ENCODE data around the gene JPT2.

The JPT2 gene

DNA sequence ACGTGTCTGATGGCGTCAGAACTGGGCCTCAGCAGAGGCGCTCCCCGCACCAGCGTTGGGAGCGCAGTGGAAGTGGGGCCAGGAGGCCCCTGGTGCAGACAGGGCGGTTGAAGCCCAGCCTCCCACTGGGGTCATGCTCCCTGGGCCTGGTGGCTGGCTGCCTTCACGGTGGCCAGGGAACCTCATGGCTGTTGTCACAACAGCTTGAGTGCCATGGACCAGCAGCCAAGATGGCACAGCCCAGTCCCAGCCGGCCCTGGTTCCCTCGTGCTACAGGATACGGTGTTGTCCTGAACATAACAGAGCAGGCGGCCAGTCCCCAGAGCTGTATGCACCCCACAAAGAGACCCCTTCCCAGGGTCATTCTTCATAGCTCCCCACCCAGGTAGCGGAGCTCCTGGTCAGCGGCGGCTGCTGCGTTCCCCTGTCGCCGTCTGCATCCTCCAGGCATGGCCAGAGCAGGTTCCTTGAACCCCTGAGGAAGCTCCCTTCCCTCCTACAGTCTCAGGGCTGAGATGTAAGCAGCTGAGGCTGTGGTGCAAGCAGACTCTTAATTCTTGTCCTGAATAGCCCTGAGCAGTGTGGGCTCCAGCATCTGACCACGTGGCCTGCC, 63.6 kb downstream of the JPT2 start:
- TF ChIP-seq ZNF596 (tag by site-specific recombination; IDR thresholded peaks at IDR 0.05) (no peak), ZNF658 (tag by site-specific recombination; IDR thresholded peaks at IDR 0.05) (no peak), ZBTB10 (tag by site-specific recombination; IDR thresholded peaks at IDR 0.05) (no peak), ZNF146 (tag by site-specific recombination; IDR thresholded peaks at IDR 0.05) (no peak), BCL6B (tag by site-specific recombination; IDR thresholded peaks at IDR 0.05) (no peak), ZNF623 (tag by site-specific recombination; IDR thresholded peaks at IDR 0.05) (no peak), ELK4 (IDR thresholded peaks at IDR 0.05; ENCODE audit: borderline replicate concordance, low read depth, low read length) (no peak)
- H3K4me1 ChIP-seq (ENCODE audit: control insufficient read depth, insufficient read depth, low read length) = no peaks in the 10 kb centered on the region
- H3K36me3 ChIP-seq (ENCODE audit: control insufficient read depth in 2 of 2, insufficient read depth in 1 of 2, low read length in 2 of 2) = peaks cover 0 to 59% of the 10 kb centered on the region in 2 experiments; a peak in 1 of 3 replicates
- CTCF ChIA-PET = no interaction called here
- no peak overlapping the region for H3K4me3 ChIP-seq (ENCODE audit: low read depth, low read length)
- H3K9me3 ChIP-seq (ENCODE audit: control insufficient read depth, insufficient read depth, low read depth, low read length) = no peaks in the 10 kb centered on the region
- H3K27ac ChIP-seq (ENCODE audit: extremely low read depth, low read depth, low read length) = no peak overlapping the region
- POLR2A ChIA-PET = no interaction called here

DNA sequence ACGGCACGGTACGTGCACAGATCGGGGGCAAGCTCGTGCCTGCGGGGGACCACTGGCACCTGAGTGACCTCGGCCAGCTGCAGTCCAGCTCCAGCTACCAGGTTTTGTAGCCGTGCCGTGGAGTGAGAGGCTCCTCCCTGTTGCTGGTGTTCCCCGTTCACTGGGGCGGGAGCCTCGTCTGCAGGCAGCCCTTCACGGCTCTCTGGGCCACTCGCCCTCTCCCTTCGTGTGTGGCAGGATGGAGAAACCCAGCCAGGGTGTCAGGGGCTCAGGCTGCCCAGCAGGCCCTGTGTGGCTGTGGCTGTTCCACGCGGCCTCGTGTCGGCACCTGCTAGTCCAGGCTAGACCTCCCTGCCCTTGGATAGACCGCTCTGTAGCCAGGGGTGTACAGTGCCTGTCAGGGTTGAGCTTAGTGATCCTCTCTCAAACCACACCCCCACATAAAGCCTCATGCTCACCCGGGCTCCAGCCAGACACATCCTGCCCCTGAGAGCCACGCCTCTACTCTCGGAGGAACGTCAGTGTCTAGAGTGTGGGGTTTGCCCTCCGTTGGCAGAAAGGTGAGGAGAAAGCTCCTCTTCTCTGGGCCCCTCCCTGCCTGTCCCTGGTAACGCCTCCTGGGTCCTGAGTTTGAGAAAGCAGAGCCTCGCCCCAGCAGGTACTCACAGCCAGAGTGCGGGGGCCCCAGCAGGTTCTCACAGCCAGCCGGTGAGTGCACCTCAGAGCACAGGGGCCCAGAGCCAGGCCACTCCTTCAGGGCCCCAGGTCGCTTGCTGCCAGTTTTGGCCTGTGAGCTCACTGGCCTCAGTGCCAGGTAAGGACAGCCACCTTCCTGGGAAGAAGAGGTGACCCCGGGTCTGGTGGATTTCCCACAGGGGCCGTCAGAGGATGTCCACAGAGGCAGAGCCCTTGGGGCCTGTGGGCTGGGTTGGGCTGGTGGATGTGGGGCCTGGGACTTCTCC, 65.6 kb downstream of the JPT2 start:
- H3K4me3 ChIP-seq (ENCODE audit: low read depth, low read length) = no peak overlapping the region
- ChIA-PET POLR2A (interaction anchor here (0.5 kb wide), 1 partner anchor 38 kb away, joined by 3 read pairs; no protein-coding TSS in a partner anchor), CTCF (interaction anchor here (1.3 kb wide), 1 partner anchor 37 kb away, joined by 3 read pairs; the partner anchor contains the start of gene MAPK8IP3)
- H3K36me3 ChIP-seq (ENCODE audit: control insufficient read depth in 2 of 2, insufficient read depth in 1 of 2, low read length in 2 of 2) = peaks cover 0 to 79% of the 10 kb centered on the region in 2 experiments; a peak in 1 of 3 replicates
- no peak overlapping the region for H3K27ac ChIP-seq (ENCODE audit: extremely low read depth, low read depth, low read length)
- peak; percentile 48 for TF ChIP-seq ZIC2 (tag by site-specific recombination; IDR thresholded peaks at IDR 0.05)
- TF ChIP-seq ZNF341 (tag by site-specific recombination; IDR thresholded peaks at IDR 0.05; ENCODE audit: low read depth) = no peak
- no peaks in the 10 kb centered on the region for H3K9me3 ChIP-seq (ENCODE audit: control insufficient read depth, insufficient read depth, low read depth, low read length)
- no peaks in the 10 kb centered on the region for H3K4me1 ChIP-seq (ENCODE audit: control insufficient read depth, insufficient read depth, low read length)

GRCh38 chr16:1744338-1744840, 66.3 kb downstream of the JPT2 start:
- H3K27ac ChIP-seq (ENCODE audit: extremely low read depth, low read depth, low read length) = no peak overlapping the region
- H3K36me3 ChIP-seq (ENCODE audit: control insufficient read depth in 2 of 2, insufficient read depth in 1 of 2, low read length in 2 of 2) = peaks cover 0 to 85% of the 10 kb centered on the region in 2 experiments; a peak in 1 of 3 replicates
- no peaks in the 10 kb centered on the region for H3K4me1 ChIP-seq (ENCODE audit: control insufficient read depth, insufficient read depth, low read length)
- POLR2A ChIA-PET = interaction anchor here (0.5 kb wide), 1 partner anchor 39 kb away, joined by 3 read pairs; no protein-coding TSS in a partner anchor
- CTCF ChIA-PET = interaction anchor here (1.3 kb wide), 1 partner anchor 38 kb away, joined by 3 read pairs; the partner anchor contains the start of gene MAPK8IP3
- H3K9me3 ChIP-seq (ENCODE audit: control insufficient read depth, insufficient read depth, low read depth, low read length) = no peaks in the 10 kb centered on the region
- no peak overlapping the region for H3K4me3 ChIP-seq (ENCODE audit: low read depth, low read length)
- TF ChIP-seq SP3 (tag by site-specific recombination; IDR thresholded peaks at IDR 0.05) (no peak), ZNF660 (tag by site-specific recombination; IDR thresholded peaks at IDR 0.05) (no peak), ZNF510 (tag by site-specific recombination; IDR thresholded peaks at IDR 0.05; ENCODE audit: insufficient replicate concordance) (no peak), ZNF184 (tag by site-specific recombination; IDR thresholded peaks at IDR 0.05) (no peak), ZNF571 (tag by site-specific recombination; IDR thresholded peaks at IDR 0.05) (no peak), ZEB2 (tag by site-specific recombination; IDR thresholded peaks at IDR 0.05) (no peak), ZNF354C (tag by site-specific recombination; IDR thresholded peaks at IDR 0.05; ENCODE audit: borderline replicate concordance, low read depth) (no peak), ZNF19 (tag by site-specific recombination; IDR thresholded peaks at IDR 0.05; ENCODE audit: low read depth) (no peak), GLI2 (tag by site-specific recombination; IDR thresholded peaks at IDR 0.05; ENCODE audit: borderline replicate concordance, low read depth) (no peak), ZNF843 (tag by site-specific recombination; IDR thresholded peaks at IDR 0.05) (no peak)
- TF ChIP-seq, protein P1, sequence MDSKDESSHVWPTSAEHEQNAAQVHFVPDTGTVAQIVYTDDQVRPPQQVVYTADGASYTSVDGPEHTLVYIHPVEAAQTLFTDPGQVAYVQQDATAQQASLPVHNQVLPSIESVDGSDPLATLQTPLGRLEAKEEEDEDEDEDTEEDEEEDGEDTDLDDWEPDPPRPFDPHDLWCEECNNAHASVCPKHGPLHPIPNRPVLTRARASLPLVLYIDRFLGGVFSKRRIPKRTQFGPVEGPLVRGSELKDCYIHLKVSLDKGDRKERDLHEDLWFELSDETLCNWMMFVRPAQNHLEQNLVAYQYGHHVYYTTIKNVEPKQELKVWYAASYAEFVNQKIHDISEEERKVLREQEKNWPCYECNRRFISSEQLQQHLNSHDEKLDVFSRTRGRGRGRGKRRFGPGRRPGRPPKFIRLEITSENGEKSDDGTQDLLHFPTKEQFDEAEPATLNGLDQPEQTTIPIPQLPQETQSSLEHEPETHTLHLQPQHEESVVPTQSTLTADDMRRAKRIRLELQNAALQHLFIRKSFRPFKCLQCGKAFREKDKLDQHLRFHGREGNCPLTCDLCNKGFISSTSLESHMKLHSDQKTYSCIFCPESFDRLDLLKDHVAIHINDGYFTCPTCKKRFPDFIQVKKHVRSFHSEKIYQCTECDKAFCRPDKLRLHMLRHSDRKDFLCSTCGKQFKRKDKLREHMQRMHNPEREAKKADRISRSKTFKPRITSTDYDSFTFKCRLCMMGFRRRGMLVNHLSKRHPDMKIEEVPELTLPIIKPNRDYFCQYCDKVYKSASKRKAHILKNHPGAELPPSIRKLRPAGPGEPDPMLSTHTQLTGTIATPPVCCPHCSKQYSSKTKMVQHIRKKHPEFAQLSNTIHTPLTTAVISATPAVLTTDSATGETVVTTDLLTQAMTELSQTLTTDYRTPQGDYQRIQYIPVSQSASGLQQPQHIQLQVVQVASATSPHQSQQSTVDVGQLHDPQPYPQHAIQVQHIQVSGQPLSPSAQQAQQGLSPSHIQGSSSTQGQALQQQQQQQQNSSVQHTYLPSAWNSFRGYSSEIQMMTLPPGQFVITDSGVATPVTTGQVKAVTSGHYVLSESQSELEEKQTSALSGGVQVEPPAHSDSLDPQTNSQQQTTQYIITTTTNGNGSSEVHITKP (tag by site-specific recombination; IDR thresholded peaks at IDR 0.05) = no peak
